Cardiac muscle cell (in vitro differentiated cells and primary cell): ENCODE results near the gene PDCD1LG2. TPM values are rescaled to one million over a fixed set of nuclear protein-coding genes. Genes with fewer than 3 reads are reported as not detected.
A peak's percentile ranks its signal among the peaks of the same experiment; 100 is the strongest.

ENCODE experiments used
- DNase-seq, 2 donors: peaks; one replicate each; pipeline versions ENCODE4 v3.0.0 to v3.0.0-alpha.2; 2010 to 2017; ENCODE audit warnings: low read depth in 1 of 2, low spot score in 1 of 2
- H3K27ac ChIP-seq: fragments of 200-600 bp; sonication (generic); 2 replicates; pipeline ENCODE4 v1.5.1; 2016
- H3K27me3 ChIP-seq: fragments of 200-600 bp; sonication (generic); 2 replicates; pipeline ENCODE4 v1.6.0; 2016; ENCODE audit warnings: control low read depth
- H3K36me3 ChIP-seq: fragments of 200-600 bp; sonication (generic); 2 replicates; pipeline ENCODE4 v1.5.1; 2016; ENCODE audit warnings: control low read depth
- H3K4me1 ChIP-seq: fragments of 200-600 bp; sonication (generic); 2 replicates; pipeline ENCODE4 v1.8.1; 2017; ENCODE audit warnings: low read depth, mild to moderate bottlenecking, mixed run types
- H3K4me3 ChIP-seq: fragments of 200-600 bp; sonication (generic); 2 replicates; pipeline ENCODE4 v1.5.1; 2016; ENCODE audit warnings: mild to moderate bottlenecking
- H3K9me3 ChIP-seq: fragments of 200-600 bp; sonication (generic); 2 replicates; pipeline ENCODE4 v1.5.1; 2017; ENCODE audit warnings: low read depth, mild to moderate bottlenecking, control low read depth
- CTCF ChIP-seq: IDR thresholded peaks from 2 replicates; pipeline ENCODE4 v1.5.1; 2012; ENCODE audit warnings: low read depth, mild to moderate bottlenecking, low read length
- polyA plus RNA-seq: library from polyadenylated mRNA; unstranded; fragments of >200 nt; fragmentation: Nextera tagmentation; extraction: Ambion mirVana; gene quantifications from 2 replicates; pipeline ENCODE4 v1.2.1, GENCODE V29; 2016
- total RNA-seq: library from RNA; depleted of rRNA; stranded (reverse); fragments of >200 nt; gene quantifications from 2 replicates; pipeline ENCODE4 v1.2.3, GENCODE V29; 2016

The PDCD1LG2 gene
- total and polyA plus RNA-seq, 2 experiments from 2014 or later: not detected

DNA sequence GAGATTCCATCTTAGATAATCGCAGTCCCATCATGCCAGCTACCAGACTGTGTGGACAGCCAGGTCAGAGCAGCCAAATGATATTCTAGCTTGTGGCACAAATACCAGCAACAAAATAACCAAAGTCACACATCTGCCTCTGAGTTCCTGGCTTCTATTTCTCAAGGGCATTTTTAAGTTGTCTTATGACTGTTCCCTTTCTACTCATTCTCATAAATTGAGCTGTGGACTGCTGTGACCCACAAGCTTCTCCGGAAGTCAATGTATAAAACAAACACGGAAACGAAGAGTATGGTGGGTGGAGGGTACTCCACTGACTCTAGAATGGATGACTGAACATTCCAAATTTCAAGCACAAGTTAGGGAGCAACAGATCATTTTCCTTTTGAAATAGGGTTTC is 43.9 kb downstream of the PDCD1LG2 start:
- Histone ChIP-seq H3K36me3 (no peaks in the 10 kb centered on the region), H3K4me1 (no peaks in the 10 kb centered on the region), H3K27me3 (no peaks in the 10 kb centered on the region), H3K9me3 (no peaks in the 10 kb centered on the region), H3K4me3 (no peak overlapping the region), H3K27ac (no peak overlapping the region)
- DNase-seq: no peak
- no peak for TF ChIP-seq CTCF

- no peak overlapping the region for H3K4me3 ChIP-seq
- no peaks in the 10 kb centered on the region for H3K27me3 ChIP-seq
- no peaks in the 10 kb centered on the region for H3K4me1 ChIP-seq
- DNase-seq: no peak
- no peaks in the 10 kb centered on the region for H3K36me3 ChIP-seq
- no peak for TF ChIP-seq CTCF
- H3K9me3 ChIP-seq: no peaks in the 10 kb centered on the region
- no peak overlapping the region for H3K27ac ChIP-seq
These were observed 45.9 kb downstream of the PDCD1LG2 start for GRCh38 chr9:5556101-5556705.

DNA sequence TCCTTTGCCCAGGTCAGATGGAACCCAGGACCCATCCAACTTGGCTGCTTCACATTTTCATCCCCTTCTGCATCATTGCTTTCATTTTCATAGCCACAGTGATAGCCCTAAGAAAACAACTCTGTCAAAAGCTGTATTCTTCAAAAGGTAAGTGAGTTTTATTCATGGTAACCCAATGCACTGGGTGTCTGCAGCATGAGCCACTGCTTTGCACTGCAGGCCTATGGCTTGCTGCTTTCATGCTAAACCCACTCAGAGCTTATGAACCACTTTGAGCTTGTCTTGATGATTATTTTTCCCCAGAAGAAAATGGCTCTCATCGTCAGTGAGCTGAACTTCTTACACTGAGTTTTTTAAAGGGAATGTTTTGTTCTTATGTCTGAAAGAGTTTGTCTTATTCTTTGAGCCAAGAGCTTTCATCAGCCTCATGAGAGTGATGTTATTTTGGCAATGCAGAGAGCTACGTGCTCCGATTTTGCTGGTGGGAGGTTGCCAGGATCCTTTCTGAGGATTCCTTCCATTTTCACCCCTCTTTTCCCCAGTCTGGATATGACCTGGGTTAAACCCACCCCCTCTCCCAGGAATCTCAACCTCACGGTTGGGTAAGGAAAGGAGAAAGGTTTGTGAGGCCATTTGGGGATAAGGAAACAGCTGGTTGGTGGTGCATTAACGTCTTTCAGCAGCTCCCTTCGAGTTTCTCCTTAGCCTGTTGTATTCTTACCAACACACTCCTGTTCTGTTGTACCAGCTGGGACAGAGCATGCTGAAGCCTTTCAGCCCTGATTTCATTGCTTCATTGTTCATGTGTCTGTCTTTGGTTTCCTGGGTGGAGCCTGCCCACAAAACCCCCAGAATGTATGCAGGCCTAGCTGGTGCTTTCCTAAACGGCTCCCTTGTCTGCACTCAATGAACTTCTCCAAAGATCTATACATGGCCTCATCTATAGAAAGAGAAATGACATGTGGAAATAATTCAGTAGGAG is 47.6 kb downstream of the PDCD1LG2 start:
- Histone ChIP-seq H3K4me3 (no peak overlapping the region), H3K27ac (no peak overlapping the region), H3K36me3 (no peaks in the 10 kb centered on the region), H3K27me3 (no peaks in the 10 kb centered on the region), H3K9me3 (no peaks in the 10 kb centered on the region), H3K4me1 (no peaks in the 10 kb centered on the region)
- DNase-seq: peak in 1 of 2 donors; percentile 96
- TF ChIP-seq CTCF: no peak

DNA sequence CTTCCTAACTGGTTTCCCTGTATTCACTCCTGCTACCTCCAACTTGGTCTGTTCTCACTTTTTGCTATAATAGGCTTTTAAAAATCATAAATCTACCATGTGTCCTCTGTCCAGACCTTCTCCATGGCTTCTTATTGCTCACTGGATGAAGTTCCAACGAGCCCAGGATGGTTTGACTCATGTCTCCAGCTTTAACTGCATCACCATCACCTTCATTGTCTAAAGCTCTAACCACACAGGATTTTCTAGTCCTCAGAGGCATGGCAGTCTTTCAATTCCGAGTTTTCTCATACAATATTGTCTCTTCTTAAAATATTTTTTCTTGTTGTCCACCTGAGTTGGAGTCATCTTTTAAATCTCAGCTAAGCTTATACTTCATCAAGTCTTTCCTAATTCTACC is 49.3 kb downstream of the PDCD1LG2 start:
- no peak for TF ChIP-seq CTCF
- DNase-seq: no peak
- Histone ChIP-seq H3K4me1 (no peaks in the 10 kb centered on the region), H3K36me3 (no peaks in the 10 kb centered on the region), H3K27me3 (no peaks in the 10 kb centered on the region), H3K9me3 (no peaks in the 10 kb centered on the region), H3K27ac (no peak overlapping the region), H3K4me3 (no peak overlapping the region)

GRCh38 chr9:5560443-5561100 is 50.2 kb downstream of the PDCD1LG2 start:
- Histone ChIP-seq H3K36me3 (no peaks in the 10 kb centered on the region), H3K4me3 (no peak overlapping the region), H3K27ac (no peak overlapping the region), H3K27me3 (no peaks in the 10 kb centered on the region), H3K4me1 (no peaks in the 10 kb centered on the region), H3K9me3 (no peaks in the 10 kb centered on the region)
- no peak for TF ChIP-seq CTCF
- DNase-seq: no peak
